Measurements from ENCODE around the gene ANKRD13C.
"Not testable (repeated sequence)": the region's sequence is repeated elsewhere in the genome, so short reads cannot be mapped to it uniquely, and the experiment has no call there.

Gene ANKRD13C

DNA sequence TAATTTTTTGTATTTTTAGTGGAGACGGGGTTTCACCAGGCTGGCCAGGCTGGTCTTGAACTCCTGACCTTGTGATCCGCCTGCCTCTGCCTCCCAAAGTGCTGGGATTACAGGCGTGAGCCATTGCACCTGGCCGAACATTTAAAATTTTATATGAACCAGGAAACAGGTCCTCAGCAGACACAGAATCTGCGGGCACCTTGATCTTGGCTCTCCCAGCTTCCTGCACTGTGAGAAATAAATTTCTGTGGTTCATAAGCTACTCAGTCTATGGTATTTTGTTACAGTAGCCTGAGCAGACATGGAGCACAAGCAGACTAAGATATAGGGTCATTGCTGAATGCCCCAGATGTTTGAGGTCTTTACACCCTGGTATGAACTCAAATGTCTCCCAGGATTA, 33.0 kb upstream of the ANKRD13C start:
- H3K27ac ChIP-seq: no peak overlapping the region
- no peak for TF ChIP-seq ZFX (IDR thresholded peaks at IDR 0.05)
- TF ChIP-seq, protein P1, sequence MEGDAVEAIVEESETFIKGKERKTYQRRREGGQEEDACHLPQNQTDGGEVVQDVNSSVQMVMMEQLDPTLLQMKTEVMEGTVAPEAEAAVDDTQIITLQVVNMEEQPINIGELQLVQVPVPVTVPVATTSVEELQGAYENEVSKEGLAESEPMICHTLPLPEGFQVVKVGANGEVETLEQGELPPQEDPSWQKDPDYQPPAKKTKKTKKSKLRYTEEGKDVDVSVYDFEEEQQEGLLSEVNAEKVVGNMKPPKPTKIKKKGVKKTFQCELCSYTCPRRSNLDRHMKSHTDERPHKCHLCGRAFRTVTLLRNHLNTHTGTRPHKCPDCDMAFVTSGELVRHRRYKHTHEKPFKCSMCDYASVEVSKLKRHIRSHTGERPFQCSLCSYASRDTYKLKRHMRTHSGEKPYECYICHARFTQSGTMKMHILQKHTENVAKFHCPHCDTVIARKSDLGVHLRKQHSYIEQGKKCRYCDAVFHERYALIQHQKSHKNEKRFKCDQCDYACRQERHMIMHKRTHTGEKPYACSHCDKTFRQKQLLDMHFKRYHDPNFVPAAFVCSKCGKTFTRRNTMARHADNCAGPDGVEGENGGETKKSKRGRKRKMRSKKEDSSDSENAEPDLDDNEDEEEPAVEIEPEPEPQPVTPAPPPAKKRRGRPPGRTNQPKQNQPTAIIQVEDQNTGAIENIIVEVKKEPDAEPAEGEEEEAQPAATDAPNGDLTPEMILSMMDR (conservative IDR thresholded peaks at IDR 0.05): no peak

GRCh38 chr1:70386121-70386520, 31.6 kb upstream of the ANKRD13C start:
- no peak overlapping the region for H3K27ac ChIP-seq
- no peak for TF ChIP-seq ZFX (IDR thresholded peaks at IDR 0.05)
- TF ChIP-seq, protein P1 (conservative IDR thresholded peaks at IDR 0.05): no peak

DNA sequence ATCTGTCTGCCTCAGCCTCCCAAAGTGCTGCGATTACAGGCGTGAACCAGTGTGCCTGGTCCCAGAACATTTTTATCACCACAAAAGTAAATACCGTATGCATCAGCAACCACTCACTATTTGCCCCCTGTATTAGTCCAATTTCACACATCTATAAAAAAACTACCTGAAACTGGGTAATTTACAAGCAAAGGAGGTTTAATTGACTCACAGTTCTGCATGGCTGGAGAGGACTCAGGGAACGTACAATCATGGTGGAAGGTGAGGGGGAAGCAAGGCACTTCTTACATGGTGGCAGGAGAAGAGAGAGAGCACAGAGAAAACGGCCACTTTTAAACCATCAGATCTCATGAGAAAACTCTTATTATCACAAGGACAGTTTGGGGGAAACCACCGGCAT, 31.0 kb upstream of the ANKRD13C start:
- TF ChIP-seq, protein P1 (conservative IDR thresholded peaks at IDR 0.05): no peak
- TF ChIP-seq ZFX (IDR thresholded peaks at IDR 0.05): no peak
- no peak overlapping the region for H3K27ac ChIP-seq

DNA sequence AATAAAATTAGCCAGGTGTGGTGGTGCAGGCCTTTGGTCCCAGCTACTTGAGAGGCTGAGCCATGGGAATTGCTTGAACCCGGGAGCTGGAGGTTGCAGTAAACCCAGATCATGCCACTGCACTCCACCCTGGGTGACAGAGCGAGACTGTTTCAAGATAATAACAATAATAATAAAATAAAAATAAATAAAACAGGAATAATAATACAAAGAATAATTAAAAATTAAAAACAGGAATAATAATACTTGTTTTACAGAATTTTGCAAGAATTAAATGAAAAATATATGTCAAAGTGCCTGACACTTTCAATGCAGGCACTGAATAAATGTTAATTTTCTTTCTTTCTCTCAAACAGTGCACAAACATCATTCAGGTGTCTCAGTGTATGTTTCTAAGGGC, 30.0 kb upstream of the ANKRD13C start:
- no peak overlapping the region for H3K27ac ChIP-seq
- TF ChIP-seq, protein P1 (conservative IDR thresholded peaks at IDR 0.05): no peak
- TF ChIP-seq ZFX (IDR thresholded peaks at IDR 0.05): no peak

DNA sequence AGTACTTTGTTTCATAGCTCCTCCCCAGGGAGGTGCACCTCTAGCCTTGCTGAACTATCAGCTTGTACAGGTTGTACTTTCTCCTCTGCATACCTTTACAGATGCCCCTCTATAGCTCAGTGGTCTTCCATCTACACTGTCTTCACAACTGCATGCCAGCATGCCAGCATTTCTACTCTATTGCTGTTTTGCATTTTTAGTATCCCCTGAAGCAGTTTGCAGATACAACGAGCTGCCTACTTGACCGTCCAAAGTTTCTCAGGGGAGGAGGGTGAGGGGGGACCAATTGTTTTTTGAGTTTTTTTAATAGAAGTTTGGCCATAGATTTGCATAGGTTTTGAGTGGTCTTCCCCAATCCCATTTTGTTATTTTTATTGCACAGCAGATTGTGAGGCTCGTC, 29.0 kb upstream of the ANKRD13C start:
- TF ChIP-seq, protein P1 (conservative IDR thresholded peaks at IDR 0.05): no peak
- no peak for TF ChIP-seq ZFX (IDR thresholded peaks at IDR 0.05)
- H3K27ac ChIP-seq: no peak overlapping the region

- TF ChIP-seq ZFX (IDR thresholded peaks at IDR 0.05): no peak
- TF ChIP-seq, protein P1 (conservative IDR thresholded peaks at IDR 0.05): no peak
These were observed 28.2 kb upstream of the ANKRD13C start for GRCh38 chr1:70382682-70383081.

GRCh38 chr1:70376196-70376595, 21.7 kb upstream of the ANKRD13C start:
- no peak overlapping the region for H3K27ac ChIP-seq
- TF ChIP-seq, protein P1 (conservative IDR thresholded peaks at IDR 0.05): no peak
- no peak for TF ChIP-seq ZFX (IDR thresholded peaks at IDR 0.05)

More at GRCh38 chr1:70382682-70383081, 28.2 kb upstream of the ANKRD13C start:
- H3K27ac ChIP-seq: no peak overlapping the region

- not testable (repeated sequence) for H3K27ac ChIP-seq
These were observed 19.1 kb upstream of the ANKRD13C start for GRCh38 chr1:70373580-70373979.

Measured in C4-2B (cell line).